Endothelial cell (in vitro differentiated cells): ENCODE measurements around the gene MRRF. TPM values are rescaled to one million over a fixed set of nuclear protein-coding genes. Genes with fewer than 3 reads are reported as not detected.
A peak's percentile ranks its signal among the peaks of the same experiment; 100 is the strongest.

Experiments
- DNase-seq: peaks from one replicate; pipeline ENCODE4 v3.0.0; 2021; ENCODE audit warnings: low spot score
- H3K27ac Mint-ChIP-seq: one replicate; pipeline ENCODE4 v1.8.0; 2021; ENCODE audit warnings: mixed read lengths, inconsistent platforms; ENCODE audit not compliant: unreplicated experiment
- H3K27me3 Mint-ChIP-seq: one replicate; pipeline ENCODE4 v1.8.0; 2021; ENCODE audit warnings: mild to moderate bottlenecking, moderate library complexity, mixed read lengths, inconsistent platforms; ENCODE audit not compliant: unreplicated experiment
- H3K36me3 Mint-ChIP-seq: one replicate; pipeline ENCODE4 v1.8.0; 2021; ENCODE audit warnings: mild to moderate bottlenecking, low read depth, mixed read lengths, inconsistent platforms; ENCODE audit not compliant: unreplicated experiment
- H3K4me1 Mint-ChIP-seq: one replicate; pipeline ENCODE4 v1.8.0; 2021; ENCODE audit warnings: mild to moderate bottlenecking, mixed read lengths, inconsistent platforms; ENCODE audit not compliant: unreplicated experiment
- H3K4me3 Mint-ChIP-seq: one replicate; pipeline ENCODE4 v1.8.0; 2021; ENCODE audit warnings: mild to moderate bottlenecking, mixed read lengths, inconsistent platforms; ENCODE audit not compliant: unreplicated experiment
- H3K9me3 Mint-ChIP-seq: one replicate; pipeline ENCODE4 v1.8.0; 2021; ENCODE audit warnings: mixed read lengths, inconsistent platforms; ENCODE audit not compliant: unreplicated experiment
- CTCF ChIP-seq: fragments of 200-600 bp; sonication (generic); IDR thresholded peaks from one replicate; pipeline ENCODE4 v1.5.0; 2021; ENCODE audit warnings: antibody characterized with exemption; ENCODE audit not compliant: unreplicated experiment
- total RNA-seq: library from RNA; stranded (reverse); fragmentation: NEBNext Ultra II Directional; extraction: Animal tissue kit (Norgen Biotek cat#: 25700); gene quantifications from one replicate; pipeline ENCODE4 v1.2.1, GENCODE V29; 2021; ENCODE audit not compliant: unreplicated experiment

The MRRF gene
- total RNA-seq, 1 donor from 2014 or later: 40.3 TPM

DNA sequence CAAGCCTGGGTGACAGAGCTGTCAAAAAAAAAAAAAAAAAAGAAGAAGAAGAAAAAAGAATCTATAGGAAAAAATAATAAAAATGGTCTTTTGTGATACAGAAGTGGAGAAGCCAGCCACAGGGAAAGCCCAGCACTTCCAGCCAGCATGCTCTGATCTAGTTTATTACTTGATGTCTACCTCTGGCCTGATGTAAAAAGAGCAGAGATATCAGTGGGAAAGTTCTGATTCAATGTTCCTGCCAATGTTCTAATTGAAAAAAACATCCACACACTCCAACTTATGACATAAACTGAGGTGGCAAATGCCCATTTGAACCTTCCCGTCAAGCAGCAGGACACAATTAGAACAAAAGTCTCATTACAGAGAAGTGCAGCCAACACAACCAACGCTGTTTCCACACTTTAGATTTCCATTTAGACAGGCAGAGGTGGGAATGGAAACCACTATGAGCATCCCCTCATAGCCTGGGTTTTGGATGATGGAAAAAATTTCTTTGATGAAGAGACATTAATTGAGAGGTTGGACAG is 5.7 kb upstream of the MRRF start:
- no peak overlapping the region for H3K27ac Mint-ChIP-seq
- no peak overlapping the region for H3K4me3 Mint-ChIP-seq
- peaks cover under 1% of the 10 kb centered on the region for H3K27me3 Mint-ChIP-seq
- TF ChIP-seq CTCF: no peak
- H3K9me3 Mint-ChIP-seq: no peaks in the 10 kb centered on the region
- no peak for DNase-seq
- peaks cover 46% of the 10 kb centered on the region for H3K4me1 Mint-ChIP-seq
- H3K36me3 Mint-ChIP-seq: peaks cover 27% of the 10 kb centered on the region

- Mint-ChIP-seq H3K27ac (peak overlapping the region; percentile 38), H3K4me1 (peaks cover 43% of the 10 kb centered on the region), H3K36me3 (peaks cover 27% of the 10 kb centered on the region), H3K27me3 (no peaks in the 10 kb centered on the region), H3K4me3 (peak overlapping the region; percentile 37), H3K9me3 (no peaks in the 10 kb centered on the region)
- DNase-seq: no peak
- TF ChIP-seq CTCF: no peak
Measured at GRCh38 chr9:122261469-122261881, 3.2 kb upstream of the MRRF start.

DNA sequence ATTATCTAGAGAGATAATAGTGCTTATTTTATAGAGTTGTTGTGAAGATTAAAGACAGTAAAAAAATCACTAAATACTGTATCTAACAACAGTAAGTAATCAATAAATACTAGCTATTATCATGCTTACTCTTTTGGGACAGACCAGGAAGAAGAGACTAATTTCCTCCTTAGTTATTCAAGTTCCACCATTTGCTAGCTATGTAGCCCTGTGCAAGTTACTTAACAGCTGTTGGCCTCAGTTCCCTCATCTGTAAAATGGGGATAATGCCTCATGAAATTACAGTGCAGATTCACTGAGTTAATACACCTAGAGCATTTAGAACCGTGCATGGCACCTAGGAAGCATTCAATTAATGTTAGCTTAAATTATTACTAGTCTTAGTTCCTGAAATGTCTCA is 2.6 kb upstream of the MRRF start:
- peaks cover 27% of the 10 kb centered on the region for H3K36me3 Mint-ChIP-seq
- H3K4me1 Mint-ChIP-seq: peaks cover 44% of the 10 kb centered on the region
- no peaks in the 10 kb centered on the region for H3K27me3 Mint-ChIP-seq
- no peak overlapping the region for H3K27ac Mint-ChIP-seq
- no peak for TF ChIP-seq CTCF
- no peak for DNase-seq
- H3K4me3 Mint-ChIP-seq: no peak overlapping the region
- no peaks in the 10 kb centered on the region for H3K9me3 Mint-ChIP-seq

DNA sequence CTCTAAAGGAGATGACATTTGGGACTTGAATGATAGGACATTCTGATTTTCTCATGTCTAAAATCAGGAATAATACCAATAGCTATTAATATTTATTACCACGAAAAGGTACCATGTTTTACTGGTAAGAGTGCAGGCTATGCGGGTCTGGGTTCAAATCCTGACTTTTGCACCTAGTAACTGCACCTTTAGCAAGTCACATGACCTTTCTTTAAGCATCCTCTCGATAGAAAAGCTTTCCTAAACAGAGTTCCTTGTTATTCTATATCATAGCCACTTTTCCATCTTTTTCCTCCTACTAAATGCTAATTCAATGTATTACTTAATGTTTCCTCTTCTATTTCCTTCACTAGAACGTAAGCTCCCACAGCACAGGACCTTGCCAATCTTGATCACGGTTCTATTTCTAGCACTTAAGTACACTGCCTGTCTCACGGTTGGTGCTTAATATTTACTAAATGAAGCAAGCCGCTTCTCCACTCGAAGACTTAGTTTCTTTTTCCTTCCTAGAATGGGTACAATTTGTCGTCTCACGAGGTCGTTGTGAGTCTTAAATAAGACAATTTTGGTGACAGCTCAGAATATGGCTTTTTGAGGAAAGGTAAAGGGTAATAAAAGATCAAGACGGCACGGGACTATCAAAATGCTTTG is 858 bp upstream of the MRRF start:
- no peak for DNase-seq
- peaks cover 18% of the 10 kb centered on the region for H3K36me3 Mint-ChIP-seq
- no peaks in the 10 kb centered on the region for H3K27me3 Mint-ChIP-seq
- H3K9me3 Mint-ChIP-seq: no peaks in the 10 kb centered on the region
- peak overlapping the region; percentile 96 for H3K27ac Mint-ChIP-seq
- peaks cover 44% of the 10 kb centered on the region for H3K4me1 Mint-ChIP-seq
- H3K4me3 Mint-ChIP-seq: peak overlapping the region; percentile 91
- TF ChIP-seq CTCF: no peak

DNA sequence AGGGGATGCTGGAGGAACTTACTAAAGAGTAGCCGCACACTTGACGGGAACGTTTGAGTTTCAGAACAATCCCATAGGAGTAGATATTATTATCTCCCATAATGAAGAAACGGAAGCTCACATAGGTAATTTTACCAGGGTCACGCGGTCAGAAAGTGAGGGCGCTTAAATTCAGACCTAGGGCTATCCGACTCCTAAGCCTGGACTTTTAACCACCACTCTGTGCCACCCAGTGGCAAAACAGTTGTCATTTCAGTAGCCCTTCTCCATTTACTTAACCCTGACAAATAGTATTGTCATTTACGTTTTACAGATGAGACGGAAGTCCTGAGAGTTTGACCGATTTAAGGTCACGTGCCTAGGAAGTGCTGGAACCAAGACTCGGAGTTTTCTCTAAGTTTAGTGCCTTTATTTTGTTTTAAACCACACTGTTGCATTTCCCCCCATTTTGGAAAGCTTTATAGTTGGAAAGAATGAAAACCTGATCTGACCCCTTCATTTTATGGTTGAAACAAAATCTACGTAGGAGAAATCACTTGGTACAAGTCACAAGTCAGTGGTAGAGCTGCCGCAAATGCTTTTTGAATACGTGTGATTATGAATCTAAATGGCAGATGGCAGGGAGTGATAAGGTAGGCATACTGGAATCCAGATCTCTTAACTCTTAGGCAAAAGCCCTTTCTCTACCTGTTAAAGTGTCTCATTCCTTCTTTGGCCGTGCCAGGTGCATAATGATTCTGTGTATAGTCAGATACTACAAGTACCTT is 650 bp downstream of the MRRF start:
- no peaks in the 10 kb centered on the region for H3K9me3 Mint-ChIP-seq
- peak overlapping the region; percentile 96 for H3K27ac Mint-ChIP-seq
- peaks cover 44% of the 10 kb centered on the region for H3K4me1 Mint-ChIP-seq
- no peak for DNase-seq
- H3K27me3 Mint-ChIP-seq: no peaks in the 10 kb centered on the region
- peaks cover 11% of the 10 kb centered on the region for H3K36me3 Mint-ChIP-seq
- H3K4me3 Mint-ChIP-seq: peak overlapping the region; percentile 91
- no peak for TF ChIP-seq CTCF
